ENCODE measurements around the gene ZFAND3.

GRCh38 chr6:37930288-37930971 lies 110.9 kb downstream of the ZFAND3 start:
- TF ChIP-seq CTCF (IDR thresholded peaks at IDR 0.05; ENCODE audit: low read length), result no peak
- TF ChIP-seq EZH2 (optimal IDR thresholded peaks at IDR 0.05; ENCODE audit: low read depth, low read length), result no peak
- TF ChIP-seq EZH2phosphoT487 (IDR thresholded peaks at IDR 0.05; ENCODE audit: low read length), result no peak
